ENCODE measurements around the gene KRT39.

Gene KRT39

GRCh38 chr17:40962059-40962561 is 4.6 kb downstream of the KRT39 start:
- TF ChIP-seq SUZ12 (IDR thresholded peaks at IDR 0.05) (no peak), ARNT (IDR thresholded peaks at IDR 0.05) (no peak), NFRKB (IDR thresholded peaks at IDR 0.05) (no peak), FOXM1 (IDR thresholded peaks at IDR 0.05; ENCODE audit: borderline replicate concordance) (no peak), L3MBTL2 (conservative IDR thresholded peaks at IDR 0.05) (no peak), ZNF384 (IDR thresholded peaks at IDR 0.05) (no peak), FOXA1 (IDR thresholded peaks at IDR 0.05) (no peak), FOXK2 (IDR thresholded peaks at IDR 0.05) (no peak), ELF4 (IDR thresholded peaks at IDR 0.05) (no peak), BHLHE40 (IDR thresholded peaks at IDR 0.05; ENCODE audit: borderline replicate concordance) (no peak), TARDBP (IDR thresholded peaks at IDR 0.05) (no peak), HDGF (IDR thresholded peaks at IDR 0.05; ENCODE audit: borderline replicate concordance) (no peak), CTBP1 (IDR thresholded peaks at IDR 0.05; ENCODE audit: borderline replicate concordance) (no peak), LEF1 (IDR thresholded peaks at IDR 0.05; ENCODE audit: borderline replicate concordance) (no peak), PKNOX1 (IDR thresholded peaks at IDR 0.05) (no peak), SP1 (IDR thresholded peaks at IDR 0.05) (no peak)
- POLR2A ChIA-PET: interaction anchor here (1.1 kb wide), 1 partner anchor 14 kb away, joined by 3 read pairs; no protein-coding TSS in a partner anchor
- CTCF ChIA-PET: interaction anchor here (0.6 kb wide), 2 partner anchors 11 to 346 kb away, joined by 3 read pairs; no protein-coding TSS in a partner anchor
- DNase-seq (ENCODE audit: extremely low spot score): no peak

GRCh38 chr17:40961591-40961990 is 5.2 kb downstream of the KRT39 start:
- DNase-seq (ENCODE audit: extremely low spot score): no peak
- ChIA-PET CTCF (no interaction called here), POLR2A (interaction anchor here (1.1 kb wide), 1 partner anchor 13 kb away, joined by 3 read pairs; no protein-coding TSS in a partner anchor)
- TF ChIP-seq ZNF384 (IDR thresholded peaks at IDR 0.05): no peak
- TF ChIP-seq FOXA1 (IDR thresholded peaks at IDR 0.05): no peak
- TF ChIP-seq SUZ12 (IDR thresholded peaks at IDR 0.05): no peak
- no peak for TF ChIP-seq FOXK2 (IDR thresholded peaks at IDR 0.05)
- TF ChIP-seq CTBP1 (IDR thresholded peaks at IDR 0.05; ENCODE audit: borderline replicate concordance): no peak
- no peak for TF ChIP-seq HDGF (IDR thresholded peaks at IDR 0.05; ENCODE audit: borderline replicate concordance)
- no peak for TF ChIP-seq BHLHE40 (IDR thresholded peaks at IDR 0.05; ENCODE audit: borderline replicate concordance)
- no peak for TF ChIP-seq PKNOX1 (IDR thresholded peaks at IDR 0.05)
- TF ChIP-seq LEF1 (IDR thresholded peaks at IDR 0.05; ENCODE audit: borderline replicate concordance): no peak
- TF ChIP-seq ELF4 (IDR thresholded peaks at IDR 0.05): no peak

GRCh38 chr17:40960144-40960543 is 6.6 kb downstream of the KRT39 start:
- TF ChIP-seq FOXK2 (IDR thresholded peaks at IDR 0.05) (no peak), SP1 (IDR thresholded peaks at IDR 0.05) (no peak), CTBP1 (IDR thresholded peaks at IDR 0.05; ENCODE audit: borderline replicate concordance) (no peak)
- DNase-seq (ENCODE audit: extremely low spot score): no peak
- ChIA-PET CTCF (no interaction called here), POLR2A (no interaction called here)

- POLR2A ChIA-PET: no interaction called here
- no peak for TF ChIP-seq L3MBTL2 (conservative IDR thresholded peaks at IDR 0.05)
- no peak for TF ChIP-seq SUZ12 (IDR thresholded peaks at IDR 0.05)
- TF ChIP-seq FOXK2 (IDR thresholded peaks at IDR 0.05): no peak
- TF ChIP-seq FOXM1 (IDR thresholded peaks at IDR 0.05; ENCODE audit: borderline replicate concordance): no peak
- no peak for TF ChIP-seq CTBP1 (IDR thresholded peaks at IDR 0.05; ENCODE audit: borderline replicate concordance)
- no peak for TF ChIP-seq NFRKB (IDR thresholded peaks at IDR 0.05)
- TF ChIP-seq PKNOX1 (IDR thresholded peaks at IDR 0.05): no peak
- no peak for TF ChIP-seq LEF1 (IDR thresholded peaks at IDR 0.05; ENCODE audit: borderline replicate concordance)
- no peak for TF ChIP-seq SP1 (IDR thresholded peaks at IDR 0.05)
- no peak for TF ChIP-seq BHLHE40 (IDR thresholded peaks at IDR 0.05; ENCODE audit: borderline replicate concordance)
- TF ChIP-seq HDGF (IDR thresholded peaks at IDR 0.05; ENCODE audit: borderline replicate concordance): no peak
- no peak for TF ChIP-seq TARDBP (IDR thresholded peaks at IDR 0.05)
- TF ChIP-seq ZNF384 (IDR thresholded peaks at IDR 0.05): no peak
- TF ChIP-seq FOXA1 (IDR thresholded peaks at IDR 0.05): no peak
- TF ChIP-seq ELF4 (IDR thresholded peaks at IDR 0.05): no peak
- TF ChIP-seq ARNT (IDR thresholded peaks at IDR 0.05): no peak
- no peak for DNase-seq (ENCODE audit: extremely low spot score)
- CTCF ChIA-PET: no interaction called here
These were observed 8.4 kb downstream of the KRT39 start for GRCh38 chr17:40958086-40958953.

- TF ChIP-seq ZNF384 (IDR thresholded peaks at IDR 0.05) (no peak), BHLHE40 (IDR thresholded peaks at IDR 0.05; ENCODE audit: borderline replicate concordance) (no peak), LEF1 (IDR thresholded peaks at IDR 0.05; ENCODE audit: borderline replicate concordance) (no peak), CTBP1 (IDR thresholded peaks at IDR 0.05; ENCODE audit: borderline replicate concordance) (no peak), PKNOX1 (IDR thresholded peaks at IDR 0.05) (no peak), ELF4 (IDR thresholded peaks at IDR 0.05) (no peak), L3MBTL2 (conservative IDR thresholded peaks at IDR 0.05) (no peak), HDGF (IDR thresholded peaks at IDR 0.05; ENCODE audit: borderline replicate concordance) (no peak), FOXM1 (IDR thresholded peaks at IDR 0.05; ENCODE audit: borderline replicate concordance) (no peak), SUZ12 (IDR thresholded peaks at IDR 0.05) (no peak), SP1 (IDR thresholded peaks at IDR 0.05) (no peak), TARDBP (IDR thresholded peaks at IDR 0.05) (no peak), FOXK2 (IDR thresholded peaks at IDR 0.05) (no peak), FOXA1 (IDR thresholded peaks at IDR 0.05) (no peak), NFRKB (IDR thresholded peaks at IDR 0.05) (no peak)
- ChIA-PET POLR2A (no interaction called here), CTCF (no interaction called here)
- DNase-seq (ENCODE audit: extremely low spot score): no peak
These were observed 10.1 kb downstream of the KRT39 start for GRCh38 chr17:40956401-40957254.

Measured in HEK293T (cell line).